Suprapubic skin (tissue), 2 donors: ENCODE measurements around the gene NKAIN2.

Experiments used
- EP300 ChIP-seq: sonication (generic); formaldehyde crosslinking; IDR thresholded peaks from one replicate; pipeline ENCODE4 v1.6.1; 2017; ENCODE audit warnings: antibody characterized with exemption
- POLR2A ChIP-seq, 2 donors: fragments of 450-650 bp; IDR thresholded peaks; one replicate each; pipeline ENCODE4 v1.6.1; 2017; ENCODE audit warnings: antibody characterized with exemption in 2 of 2, mild to moderate bottlenecking in 2 of 2, moderate library complexity in 2 of 2

DNA sequence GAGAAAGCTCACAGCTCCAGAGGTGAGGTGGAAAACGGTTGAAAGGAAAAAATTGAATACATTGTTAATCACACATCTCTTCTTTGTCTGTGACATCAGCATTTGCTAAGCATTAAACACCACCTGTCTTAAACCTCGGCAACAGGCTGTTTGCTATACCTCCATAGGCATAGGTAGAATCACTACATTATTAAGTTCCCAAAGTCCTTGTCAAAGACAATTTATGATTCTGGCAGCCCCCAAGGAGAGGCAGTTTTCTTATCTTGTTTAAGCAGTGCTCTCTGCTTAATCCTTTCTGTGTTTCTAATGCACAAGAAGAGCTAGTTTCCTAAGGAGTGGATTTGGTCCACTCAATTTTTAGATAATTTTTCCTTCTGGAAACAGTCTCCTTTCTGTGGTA is 249.7 kb downstream of the NKAIN2 start:
- TF ChIP-seq POLR2A (IDR thresholded peaks at IDR 0.05) (no peak), EP300 (no peak)
